Adrenal gland (tissue), 5 donors: ENCODE results near the gene GSK3B.
"Not testable (repeated sequence)": the region's sequence is repeated elsewhere in the genome, so short reads cannot be mapped to it uniquely, and the experiment has no call there.

Source experiments
- CTCF ChIP-seq, 6 experiments: fragments of 450-650 bp in 4 of 6; fragments of 200-600 bp in 2 of 6; sonication (generic) in 1 of 6; IDR thresholded peaks; 1 replicate in 5 of 6; 2 replicates in 1 of 6; pipeline versions ENCODE4 v1.5.1 to v1.8.0; 2016 to 2021; ENCODE audit warnings: antibody characterized with exemption in 6 of 6, mild to moderate bottlenecking in 2 of 6, moderate library complexity in 1 of 6
- POLR2A ChIP-seq, 2 donors: fragments of 450-650 bp; IDR thresholded peaks; one replicate each; pipeline ENCODE4 v1.6.1; 2017; ENCODE audit warnings: antibody characterized with exemption in 2 of 2, mild to moderate bottlenecking in 2 of 2, moderate library complexity in 1 of 2
- donor health status: DM: no; HTN: no; CAD: no.

- TF ChIP-seq CTCF, POLR2A (IDR thresholded peaks at IDR 0.05): not testable (repeated sequence)
Observed at GRCh38 chr3:120053647-120054046, 40.6 kb downstream of the GSK3B start.
